ENCODE measurements around the gene POR. TPM values are rescaled to one million over a fixed set of nuclear protein-coding genes. Genes with fewer than 3 reads are reported as not detected.

The POR gene
- total RNA-seq, 1 donor from 2014 or later = 236 TPM

DNA sequence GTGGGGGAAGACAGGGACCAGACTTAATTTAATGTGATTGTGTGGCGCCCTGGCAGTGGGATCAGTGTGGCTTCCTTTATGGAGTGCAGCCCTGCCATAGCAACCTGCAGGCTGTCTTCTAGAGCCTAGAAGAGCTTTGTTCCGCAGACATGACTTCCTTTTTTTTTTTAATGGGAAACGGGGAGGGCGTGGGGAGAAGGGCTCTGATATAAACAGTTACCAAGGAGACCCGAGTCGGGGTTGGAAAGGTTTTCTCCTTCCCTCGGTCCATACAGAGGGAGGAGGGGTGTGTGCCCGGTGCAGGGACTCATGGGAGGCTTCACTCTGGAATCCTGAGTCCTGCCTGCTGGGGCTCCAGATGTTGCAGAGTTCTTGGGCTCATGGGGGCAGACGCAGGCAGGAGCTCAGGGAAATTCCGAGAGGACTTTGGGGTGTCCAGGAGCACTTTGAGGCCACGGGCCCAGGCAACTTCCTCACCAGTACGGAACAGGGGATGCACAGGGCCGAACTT lies 52.6 kb downstream of the POR start:
- Histone ChIP-seq H3K36me3 (peaks cover 0 to 6% of the 10 kb centered on the region in 2 donors), H3K27ac (peak overlapping the region; percentile 92 to 97), H3K4me1 (peaks cover 20 to 40% of the 10 kb centered on the region in 2 donors), H3K9me3 (no peaks in the 10 kb centered on the region), H3K4me3 (no peak overlapping the region), H3K27me3 (no peaks in the 10 kb centered on the region)
- DNase-seq (ENCODE audit: low spot score in 2 of 2) = peak in 1 of 2 donors; percentile 68
- intact Hi-C loops (cut with DNase I) = loop anchor here (2.0 to 10.0 kb wide), 3 partner anchors 79 to 253 kb away; partner anchors contain the start of genes RHBDD2 and STYXL1
- TF ChIP-seq, protein P1, sequence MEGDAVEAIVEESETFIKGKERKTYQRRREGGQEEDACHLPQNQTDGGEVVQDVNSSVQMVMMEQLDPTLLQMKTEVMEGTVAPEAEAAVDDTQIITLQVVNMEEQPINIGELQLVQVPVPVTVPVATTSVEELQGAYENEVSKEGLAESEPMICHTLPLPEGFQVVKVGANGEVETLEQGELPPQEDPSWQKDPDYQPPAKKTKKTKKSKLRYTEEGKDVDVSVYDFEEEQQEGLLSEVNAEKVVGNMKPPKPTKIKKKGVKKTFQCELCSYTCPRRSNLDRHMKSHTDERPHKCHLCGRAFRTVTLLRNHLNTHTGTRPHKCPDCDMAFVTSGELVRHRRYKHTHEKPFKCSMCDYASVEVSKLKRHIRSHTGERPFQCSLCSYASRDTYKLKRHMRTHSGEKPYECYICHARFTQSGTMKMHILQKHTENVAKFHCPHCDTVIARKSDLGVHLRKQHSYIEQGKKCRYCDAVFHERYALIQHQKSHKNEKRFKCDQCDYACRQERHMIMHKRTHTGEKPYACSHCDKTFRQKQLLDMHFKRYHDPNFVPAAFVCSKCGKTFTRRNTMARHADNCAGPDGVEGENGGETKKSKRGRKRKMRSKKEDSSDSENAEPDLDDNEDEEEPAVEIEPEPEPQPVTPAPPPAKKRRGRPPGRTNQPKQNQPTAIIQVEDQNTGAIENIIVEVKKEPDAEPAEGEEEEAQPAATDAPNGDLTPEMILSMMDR (IDR thresholded peaks at IDR 0.05) = no peak

DNA sequence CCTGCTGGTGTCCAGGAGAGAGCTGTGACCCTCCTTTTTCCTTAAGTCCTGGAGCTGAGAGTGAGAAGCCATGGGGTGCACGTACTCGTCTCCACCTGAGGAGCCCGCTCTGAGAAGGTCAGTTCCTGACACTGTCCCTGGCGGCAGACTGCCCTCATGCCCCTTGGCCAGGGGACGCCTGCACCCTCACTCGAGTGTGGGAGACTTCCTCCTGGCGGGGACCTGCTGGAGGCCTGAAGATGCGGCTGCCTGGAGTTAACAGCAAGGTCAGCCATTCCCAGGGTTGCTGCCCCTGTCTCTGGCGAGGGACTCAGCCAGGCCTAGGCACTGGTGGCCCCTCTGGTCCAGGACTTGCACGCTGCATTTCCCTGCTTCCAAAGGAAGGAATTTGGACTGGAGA lies 53.1 kb downstream of the POR start:
- H3K4me3 ChIP-seq = no peak overlapping the region
- peak overlapping the region; percentile 92 to 97 for H3K27ac ChIP-seq
- H3K4me1 ChIP-seq = peaks cover 20 to 38% of the 10 kb centered on the region in 2 donors
- intact Hi-C loops (cut with DNase I) = loop anchor here (10.0 kb wide), 1 partner anchor 253 kb away; no protein-coding TSS in a partner anchor
- peaks cover under 1 to 11% of the 10 kb centered on the region in 2 donors for H3K36me3 ChIP-seq
- DNase-seq (ENCODE audit: low spot score in 2 of 2) = peak in 1 of 2 donors; percentile 64
- TF ChIP-seq, protein P1 (IDR thresholded peaks at IDR 0.05) = no peak
- no peaks in the 10 kb centered on the region for H3K9me3 ChIP-seq
- no peaks in the 10 kb centered on the region for H3K27me3 ChIP-seq

DNA sequence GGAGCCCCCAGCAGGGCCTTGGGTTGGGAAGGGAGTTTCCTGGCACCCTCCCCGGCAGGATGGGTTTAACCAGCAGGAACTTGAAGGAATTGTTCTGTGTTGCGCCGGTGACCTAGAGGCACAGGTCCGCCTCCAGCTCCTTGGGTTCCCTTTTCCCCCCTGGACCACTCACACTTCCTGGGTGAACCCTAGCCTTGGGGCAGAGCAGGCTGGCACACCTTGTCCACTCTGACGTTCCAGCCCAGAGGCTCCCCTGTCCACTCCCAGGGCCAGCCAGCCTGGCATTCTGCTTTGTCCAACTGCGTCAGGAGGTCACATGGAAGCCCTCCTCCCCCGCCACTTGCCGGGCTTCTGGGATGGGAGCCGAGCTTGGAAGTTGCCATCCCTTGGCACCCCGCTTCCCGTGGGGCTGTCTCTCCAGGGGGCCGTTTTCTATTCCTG lies 53.6 kb downstream of the POR start:
- DNase-seq (ENCODE audit: low spot score in 2 of 2) = peak in 1 of 2 donors; percentile 64
- H3K27ac ChIP-seq = peak overlapping the region; percentile 10 to 92

DNA sequence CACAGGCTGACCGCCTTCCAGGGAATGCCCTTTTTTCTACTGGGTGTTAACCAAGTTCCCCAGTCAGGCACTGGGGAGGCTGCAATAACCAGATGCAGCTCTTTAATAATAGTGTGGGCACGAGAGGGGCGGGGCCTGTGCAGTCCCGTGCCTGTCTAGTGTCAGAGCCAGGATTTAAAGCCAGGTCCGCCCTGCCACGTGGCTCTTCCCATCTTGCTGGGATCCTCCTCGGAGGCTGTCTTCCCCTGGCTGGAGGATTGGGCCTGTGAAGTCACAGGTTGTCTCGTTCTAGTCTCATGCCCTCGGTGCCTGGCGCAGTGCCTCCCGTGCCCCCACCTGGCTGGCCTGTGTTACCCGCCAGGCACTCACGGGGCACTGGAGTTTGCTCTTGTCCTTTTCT lies 54.2 kb downstream of the POR start:
- peaks cover 20 to 29% of the 10 kb centered on the region in 2 donors for H3K4me1 ChIP-seq
- TF ChIP-seq, protein P1 (IDR thresholded peaks at IDR 0.05) = no peak
- no peaks in the 10 kb centered on the region for H3K9me3 ChIP-seq
- H3K27ac ChIP-seq = peak overlapping the region; percentile 10 to 92
- intact Hi-C loops (cut with DNase I) = loop anchor here (10.0 kb wide), 1 partner anchor 254 kb away; no protein-coding TSS in a partner anchor
- no peaks in the 10 kb centered on the region for H3K27me3 ChIP-seq
- peaks cover 6 to 15% of the 10 kb centered on the region in 2 donors for H3K36me3 ChIP-seq
- peak in 1 of 2 donors; percentile 66 for DNase-seq (ENCODE audit: low spot score in 2 of 2)
- H3K4me3 ChIP-seq = no peak overlapping the region

More for the DNA sequence above, 53.6 kb downstream of the POR start:
- Histone ChIP-seq H3K36me3 (peaks cover 4 to 15% of the 10 kb centered on the region in 2 donors), H3K4me1 (peaks cover 20 to 32% of the 10 kb centered on the region in 2 donors), H3K9me3 (no peaks in the 10 kb centered on the region), H3K27me3 (no peaks in the 10 kb centered on the region), H3K4me3 (no peak overlapping the region)
- TF ChIP-seq, protein P1 (IDR thresholded peaks at IDR 0.05) = no peak
- intact Hi-C loops (cut with DNase I) = loop anchor here (10.0 kb wide), 1 partner anchor 254 kb away; no protein-coding TSS in a partner anchor

DNA sequence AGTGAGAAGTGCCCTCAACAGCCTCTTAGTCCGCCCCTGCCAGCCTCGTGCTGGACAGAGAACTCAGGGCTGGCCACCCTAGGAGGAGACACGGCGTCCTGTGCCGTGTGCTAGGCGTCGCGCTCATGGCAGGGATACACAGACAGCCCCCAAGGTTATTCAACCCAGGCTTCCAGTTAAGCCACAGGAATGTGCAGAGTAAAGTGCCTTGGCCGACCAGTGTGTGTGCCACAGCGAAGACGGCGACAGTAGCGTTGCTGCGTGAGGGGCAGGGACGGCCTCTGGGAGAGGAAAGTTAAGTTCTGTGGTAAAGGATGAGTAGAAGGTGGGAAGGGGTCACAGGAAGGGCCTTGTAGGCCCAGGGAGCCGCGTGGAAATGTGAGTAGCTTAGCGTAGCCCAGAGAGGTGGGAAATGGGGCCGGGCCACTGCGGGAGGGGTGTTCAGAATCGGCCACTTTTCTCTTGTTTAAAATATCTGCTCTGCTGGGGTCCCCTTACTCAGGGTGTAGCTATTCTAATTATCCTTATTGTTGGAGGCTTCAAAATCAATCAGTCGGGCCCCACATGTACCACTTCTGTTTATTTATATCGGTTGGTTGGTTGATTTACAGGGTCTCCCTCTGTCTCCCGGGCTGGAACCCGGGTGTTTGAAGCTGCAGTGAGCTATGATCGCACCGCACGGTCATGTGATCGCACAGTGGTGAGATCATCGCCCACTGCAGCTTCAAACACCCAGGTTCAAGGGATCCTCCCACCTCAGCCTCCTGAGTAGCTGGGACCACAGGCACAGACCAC lies 54.9 kb downstream of the POR start:
- H3K36me3 ChIP-seq = peaks cover 7 to 19% of the 10 kb centered on the region in 2 donors
- no peak for DNase-seq (ENCODE audit: low spot score in 2 of 2)
- H3K27me3 ChIP-seq = no peaks in the 10 kb centered on the region
- peak overlapping the region in 1 of 2 donors; percentile 92 for H3K27ac ChIP-seq
- intact Hi-C loops (cut with DNase I) = loop anchor here (10.0 kb wide), 1 partner anchor 255 kb away; no protein-coding TSS in a partner anchor
- TF ChIP-seq, protein P1 (IDR thresholded peaks at IDR 0.05) = no peak
- peaks cover 20 to 26% of the 10 kb centered on the region in 2 donors for H3K4me1 ChIP-seq
- H3K4me3 ChIP-seq = no peak overlapping the region
- H3K9me3 ChIP-seq = no peaks in the 10 kb centered on the region
